Activated CD4-positive, CD25-positive, alpha-beta regulatory T cell treated with anti-CD3 and anti-CD28 coated beads, Interleukin-2, amount 50 U/mL, for 16 hours (primary cell): Measurements from ENCODE around the gene PUDP.
A peak's percentile ranks its signal among the peaks of the same experiment; 100 is the strongest.
"Not testable (repeated sequence)": the region's sequence is repeated elsewhere in the genome, so short reads cannot be mapped to it uniquely, and the experiment has no call there.

ENCODE experiments used
- DNase-seq: peaks from one replicate; pipeline ENCODE4 v3.0.0-alpha.2; 2020; ENCODE audit warnings: low read depth, low spot score

The PUDP gene

DNA sequence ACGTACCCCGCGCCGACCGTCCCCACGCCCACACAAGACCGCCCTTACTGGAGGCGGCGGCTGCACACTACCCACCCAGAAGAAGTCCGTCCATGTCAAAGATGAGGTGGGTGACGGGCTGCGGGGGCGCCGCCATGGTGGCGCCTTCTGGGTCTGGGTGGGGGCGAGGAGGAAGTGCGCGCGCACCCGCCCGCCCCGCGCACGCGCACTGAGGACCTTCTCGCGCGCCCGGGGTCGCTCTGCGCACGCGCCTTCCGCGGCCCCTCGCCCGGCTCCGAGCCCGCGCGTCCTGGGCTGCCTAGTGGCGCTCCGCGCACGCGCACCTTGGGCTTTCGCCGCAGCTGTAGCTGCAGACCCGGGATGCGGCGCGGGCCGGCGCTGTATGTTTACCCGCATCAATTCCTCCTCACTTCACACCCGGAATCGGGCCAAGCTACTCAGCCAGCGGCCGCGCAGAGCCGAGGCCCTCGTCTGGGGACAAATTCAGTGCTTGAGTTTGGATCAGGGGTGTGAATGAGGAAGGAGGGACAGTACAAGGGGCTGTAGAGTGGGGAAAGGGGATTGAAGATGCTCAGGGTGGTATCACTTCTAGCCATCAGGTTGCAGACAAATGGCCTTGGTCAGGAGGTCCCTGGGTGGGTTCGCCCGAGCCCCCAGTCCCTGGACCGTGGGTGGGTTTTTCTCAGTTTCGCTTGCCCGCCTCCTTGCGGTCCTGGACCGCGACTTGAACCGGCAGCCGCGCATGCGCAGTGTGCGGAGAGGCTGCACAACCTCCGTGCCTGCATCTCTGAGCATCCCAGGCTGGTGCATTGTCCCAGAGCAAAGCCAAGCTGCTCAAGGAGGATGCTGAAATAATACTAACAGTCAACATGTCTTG lies at the start of gene PUDP:
TSS of gene PUDP (minus strand) at position 176 of the 877 bp plus-strand sequence. CDS start at position 136, 40 bp downstream.
- peak; percentile 56 for DNase-seq

DNA sequence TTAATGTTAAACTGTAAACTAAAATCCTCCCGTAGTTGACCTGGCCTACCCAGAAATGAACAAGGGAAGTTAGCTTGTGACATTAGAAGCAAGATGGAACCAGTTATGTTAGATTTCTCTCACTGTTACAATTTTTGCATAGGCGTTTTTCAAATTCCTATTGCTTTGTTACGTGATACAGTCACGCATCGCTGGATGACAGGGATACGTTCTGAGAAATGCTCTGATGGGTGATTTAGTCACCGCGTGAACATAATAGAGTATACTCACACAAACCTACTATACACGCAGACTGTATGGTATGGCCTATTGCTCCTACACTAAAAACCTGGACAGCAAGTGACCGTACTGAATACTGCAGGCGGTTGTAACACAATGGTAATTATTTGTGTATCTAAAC lies 46.7 kb upstream of the PUDP start:
- no peak for DNase-seq

- no peak for DNase-seq
Observed at GRCh38 chrX:7192871-7193270, 44.9 kb upstream of the PUDP start.

DNA sequence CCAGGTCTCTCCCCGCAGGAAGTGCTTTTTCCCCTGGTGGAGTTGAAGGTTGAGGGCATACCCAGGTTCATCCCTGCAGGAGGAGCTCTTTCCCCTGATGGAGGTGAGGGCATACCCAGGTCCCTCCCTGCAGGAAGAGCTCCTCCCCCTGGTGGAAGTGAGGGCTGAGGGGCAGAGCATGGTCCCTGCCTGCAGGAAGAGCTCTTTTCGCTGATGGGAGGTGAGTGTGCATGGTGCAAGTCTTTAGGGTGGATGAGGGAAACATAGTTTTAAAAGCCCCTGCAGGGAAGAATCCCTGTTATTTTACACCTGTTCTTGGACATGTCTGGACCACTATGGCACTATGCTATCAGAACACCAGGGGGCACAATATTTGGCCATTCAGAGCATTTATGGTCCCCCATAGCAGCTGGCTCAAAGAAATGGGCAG lies 43.7 kb upstream of the PUDP start:
- no peak for DNase-seq

- no peak for DNase-seq
Observed at GRCh38 chrX:7190157-7190556, 42.2 kb upstream of the PUDP start.

DNA sequence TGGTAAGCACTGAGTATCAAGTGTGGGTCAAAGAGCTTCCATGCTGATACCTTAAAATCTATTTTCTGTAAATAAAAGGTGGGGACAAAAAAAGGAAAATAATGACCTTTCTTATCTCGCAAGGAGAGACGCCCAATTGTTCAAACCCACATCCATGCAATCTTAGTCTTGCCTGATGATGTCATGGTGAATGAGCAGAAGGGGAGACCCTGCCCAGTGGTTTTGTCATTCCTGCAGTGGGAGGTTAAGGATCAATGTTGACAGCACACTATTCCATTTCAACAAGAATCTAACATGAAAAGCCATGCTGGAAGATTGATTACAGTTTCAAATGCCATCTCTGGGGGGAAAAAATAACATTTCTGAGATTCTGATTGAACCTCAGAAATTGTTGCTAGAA lies 40.7 kb upstream of the PUDP start:
- DNase-seq, result no peak

DNA sequence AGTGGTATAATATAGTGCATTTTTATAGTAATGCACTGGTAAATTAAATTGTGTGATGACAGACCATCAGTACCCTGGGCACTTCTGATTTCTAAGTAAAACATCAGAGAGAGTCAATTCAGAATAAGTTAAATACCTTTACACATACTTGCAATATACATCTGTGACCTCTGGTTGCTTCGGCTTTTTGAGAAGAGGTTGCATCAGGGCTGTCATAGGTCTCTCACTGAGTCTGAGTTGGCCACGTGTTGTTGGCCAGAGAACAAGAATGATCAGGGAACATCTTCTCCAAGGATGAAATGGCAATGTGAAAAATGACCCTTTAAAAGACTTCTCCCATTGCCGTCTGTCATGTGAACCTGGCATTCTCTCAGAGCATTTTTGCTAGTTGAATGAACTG lies 36.9 kb upstream of the PUDP start:
- DNase-seq, result no peak

DNA sequence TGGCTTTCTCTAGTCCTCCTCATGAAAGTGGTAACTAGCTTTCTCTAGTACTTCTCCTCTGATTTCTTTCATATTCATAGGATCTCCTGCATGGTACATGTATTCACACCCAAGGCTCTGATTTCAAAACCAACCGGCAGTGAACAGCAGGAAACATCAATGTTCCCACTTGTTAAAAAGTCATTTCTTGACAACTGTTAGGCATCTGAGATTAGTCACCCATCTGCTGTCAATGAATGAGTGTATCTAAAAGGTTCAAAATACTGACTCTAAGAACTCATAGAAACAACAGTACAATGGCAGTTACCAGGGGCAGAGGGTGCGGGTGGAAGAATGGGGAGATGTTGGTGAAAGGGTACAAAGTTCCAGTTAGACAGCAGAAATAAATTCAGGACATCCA lies 31.5 kb upstream of the PUDP start:
- DNase-seq, result no peak

- not testable (repeated sequence) for DNase-seq
Observed at GRCh38 chrX:7178859-7179258, 30.9 kb upstream of the PUDP start.

DNA sequence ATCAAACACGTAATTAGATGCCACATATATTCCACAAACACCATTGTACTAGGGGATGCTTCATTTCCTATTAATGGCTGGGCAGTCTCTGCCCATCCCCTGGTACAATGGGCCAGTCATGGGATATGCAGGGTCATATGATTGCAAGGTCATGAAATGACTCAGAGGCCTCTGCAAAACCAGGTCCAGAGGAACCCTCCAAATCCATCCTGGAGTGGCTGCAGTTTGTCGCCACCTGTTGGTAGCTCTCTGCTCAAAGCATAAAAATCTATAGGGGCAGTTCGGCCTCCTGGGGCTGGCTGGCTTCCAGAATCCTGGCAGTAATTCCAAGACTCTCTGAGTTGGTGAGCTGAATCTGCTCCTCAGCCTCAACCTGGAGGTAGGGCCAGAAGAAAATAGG lies 22.9 kb upstream of the PUDP start:
- no peak for DNase-seq

DNA sequence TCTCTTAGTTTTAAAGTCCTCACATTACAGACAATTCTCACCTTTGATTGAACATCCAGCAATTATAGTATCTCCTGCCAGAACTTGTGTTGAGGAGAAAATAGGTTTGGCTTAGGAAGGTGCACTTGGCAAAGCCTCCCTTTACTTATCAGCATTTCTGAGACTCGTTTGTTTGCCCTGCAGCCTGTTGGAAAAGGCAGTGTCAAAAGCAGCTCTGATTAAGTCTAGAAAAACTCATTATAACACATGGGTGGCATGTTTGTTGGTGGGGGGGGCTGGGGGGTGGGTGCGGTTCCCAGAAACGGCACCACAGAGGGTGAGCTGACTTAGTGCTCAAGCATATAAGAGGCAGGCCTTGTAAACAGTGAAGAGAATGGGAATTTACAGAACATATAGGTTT lies 21.7 kb upstream of the PUDP start:
- no peak for DNase-seq

GRCh38 chrX:7168371-7168770 lies 20.4 kb upstream of the PUDP start:
- DNase-seq, result no peak

DNA sequence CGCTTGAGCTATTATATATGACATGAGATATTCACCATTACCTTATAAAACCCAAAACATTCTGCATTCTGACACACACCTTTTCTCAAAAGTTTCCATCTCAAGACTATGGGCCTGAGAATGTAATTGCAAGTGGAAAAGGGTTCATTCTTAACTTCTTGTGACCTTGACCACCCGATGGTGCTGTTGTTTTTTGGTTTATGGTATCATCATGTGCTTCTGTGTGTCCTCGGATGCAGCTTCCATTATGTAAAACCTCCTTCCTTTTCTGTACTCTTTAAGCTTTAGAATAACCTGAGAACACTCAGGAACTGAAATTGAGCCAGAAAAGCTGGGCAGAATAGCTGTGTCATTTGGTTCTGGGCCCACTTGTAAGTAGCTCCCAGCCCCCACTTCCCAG lies 16.2 kb upstream of the PUDP start:
- no peak for DNase-seq

GRCh38 chrX:7163146-7163677 lies 15.3 kb upstream of the PUDP start:
- no peak for DNase-seq

- DNase-seq, result no peak
Observed at GRCh38 chrX:7159149-7159861, 11.4 kb upstream of the PUDP start.

DNA sequence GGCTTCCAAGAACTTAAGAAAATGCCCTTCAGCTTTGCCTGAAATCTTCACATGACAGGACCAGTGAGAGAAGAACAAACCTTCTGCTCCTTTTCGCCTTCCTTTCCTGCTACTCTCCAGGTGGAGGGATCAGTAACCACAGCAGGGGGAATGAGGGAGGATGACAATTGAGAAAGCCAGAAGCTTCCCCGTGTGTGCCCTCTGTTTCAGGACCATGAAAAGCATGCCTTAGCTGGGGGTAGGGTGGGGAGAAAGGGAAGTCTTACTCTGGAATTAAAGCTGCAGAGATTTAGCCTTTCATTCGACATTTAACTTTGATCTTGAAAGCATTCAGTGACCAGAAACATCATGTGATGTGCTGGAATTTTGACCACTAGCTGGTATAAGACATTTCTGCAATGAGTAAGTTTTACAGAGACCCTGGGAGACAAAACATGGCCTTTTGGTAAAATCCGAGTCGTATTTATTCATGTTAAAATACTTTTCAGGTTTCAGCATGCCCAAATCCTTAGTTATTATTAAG lies 10.6 kb upstream of the PUDP start:
- DNase-seq, result no peak

DNA sequence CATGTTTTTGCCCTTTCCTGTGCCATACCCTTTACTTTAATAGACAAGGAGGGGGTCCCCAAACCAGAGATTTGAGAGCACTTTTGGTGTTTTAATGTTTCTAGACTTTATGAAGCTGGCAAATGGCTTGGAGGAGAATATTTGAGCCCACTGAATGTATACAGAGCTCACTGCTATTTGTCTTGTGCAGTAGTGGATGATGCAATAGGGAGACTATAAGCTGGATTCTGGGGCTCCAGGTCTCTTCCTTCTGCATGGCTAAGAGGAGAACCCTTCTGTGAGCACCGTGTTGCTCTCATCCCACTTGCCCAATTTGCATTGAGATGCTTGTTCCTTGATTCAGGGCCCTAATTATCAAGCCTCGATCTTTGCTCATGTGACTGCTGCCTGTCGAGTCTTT lies 8.9 kb upstream of the PUDP start:
- no peak for DNase-seq

- no peak for DNase-seq
Observed at GRCh38 chrX:7155163-7155562, 7.2 kb upstream of the PUDP start.

DNA sequence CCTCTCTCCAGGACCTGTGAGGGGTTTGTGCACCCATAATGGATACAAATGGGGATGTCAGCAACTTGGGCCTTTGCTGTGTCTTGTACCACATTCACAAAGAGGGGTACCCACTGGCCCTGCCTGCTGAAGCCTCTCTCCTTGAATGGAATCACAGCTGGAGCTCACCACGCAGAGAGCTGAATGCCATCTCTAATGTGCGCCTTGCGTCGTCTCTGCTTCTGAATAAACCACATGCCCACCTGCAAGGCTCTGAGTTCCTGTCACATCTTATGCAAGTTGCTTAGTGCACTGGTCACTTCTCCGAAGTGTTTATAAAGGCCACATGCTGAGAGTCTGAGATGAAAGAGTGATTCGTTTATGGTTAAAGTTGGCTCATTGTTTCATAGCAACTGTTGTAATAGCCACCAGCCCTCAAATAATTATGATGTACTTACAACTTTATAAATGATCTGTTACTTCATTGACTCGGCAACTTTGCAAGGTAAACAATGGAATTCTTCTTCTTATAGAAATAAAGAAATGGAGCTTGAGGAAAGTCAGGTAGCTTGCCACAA lies 6.2 kb upstream of the PUDP start:
- DNase-seq, result no peak

- DNase-seq, result no peak
Observed at GRCh38 chrX:7153231-7153630, 5.3 kb upstream of the PUDP start.

DNA sequence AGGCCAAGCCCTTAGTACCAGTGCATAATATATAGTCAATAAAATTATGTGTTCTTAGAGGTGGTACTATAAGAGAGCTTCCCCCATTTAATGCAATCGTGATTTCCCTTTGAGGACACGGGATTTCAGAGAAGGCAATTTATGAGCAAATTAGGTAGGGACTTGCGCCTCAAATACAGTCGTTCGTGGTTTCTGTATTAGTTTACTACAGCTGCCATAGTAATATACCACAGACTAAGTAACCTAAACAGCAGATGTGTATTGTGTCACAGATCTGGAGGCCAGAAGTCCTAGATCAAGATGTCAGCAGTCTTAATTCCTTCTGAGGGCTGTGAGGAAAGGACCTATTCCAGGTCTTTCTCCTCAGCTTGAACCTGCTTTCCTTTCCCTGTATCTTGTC lies 1.5 kb upstream of the PUDP start:
- DNase-seq, result no peak

DNA sequence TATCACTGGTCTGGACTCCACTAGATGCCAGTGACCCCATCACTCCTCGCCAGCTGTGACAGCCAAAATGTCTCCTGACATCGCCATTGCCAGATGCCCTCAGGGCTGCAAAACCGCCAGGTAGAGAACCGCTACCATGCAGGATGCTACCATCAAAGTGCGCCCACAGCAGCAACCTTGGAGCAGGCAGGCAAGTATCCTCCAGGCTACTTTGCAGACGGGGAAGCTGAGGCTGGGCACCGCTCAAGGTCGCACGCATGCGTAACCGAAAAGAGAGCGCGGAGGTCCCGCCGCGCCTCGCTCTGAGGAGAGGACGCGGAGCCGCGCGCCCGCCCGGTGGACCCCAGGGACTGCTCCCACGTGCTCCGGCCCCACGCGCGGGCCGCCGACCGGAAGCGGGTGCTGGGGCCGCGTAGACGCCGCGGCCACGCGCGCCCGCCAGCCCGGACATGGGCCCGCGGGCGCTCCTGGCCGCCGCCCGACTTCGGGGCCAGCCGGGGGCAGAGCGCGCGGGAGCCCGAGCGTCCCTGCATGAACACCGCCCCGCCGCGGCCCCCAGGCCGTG lies 458 bp downstream of the PUDP start, which contains the start of gene STS:
TSS of gene STS (plus strand) at position 300 of the 565 bp plus-strand sequence. CDS start 105,488 bp downstream, outside the sequence.
- DNase-seq, result no peak
